IMR-90 (cell line): ENCODE data around the gene DENND1A. TPM values are rescaled to one million over a fixed set of nuclear protein-coding genes. Genes with fewer than 3 reads are reported as not detected.

Experiments
- ATAC-seq: fragments of 200-7000 bp; cut with Tn5 transposase; 2 replicates; pipeline ENCODE4 v1.9.1; 2020; ENCODE audit warnings: low read depth, mild to moderate bottlenecking, moderate library complexity
- BruUV-seq: library from RNA; stranded (reverse); fragments of 400-500 nt; replicated peaks from 2 replicates; lab custom pipeline; 2021; lab: Mats Ljungman, UMichigan
- CTCF ChIA-PET: fragments of 300-600 bp; formaldehyde crosslinking; extraction: SDS; loops from one replicate; lab custom pipeline; 2021; ENCODE audit warnings: antibody characterized with exemption; lab: Yijun Ruan, JAX
- POLR2A ChIA-PET: fragments of 300-600 bp; sonication (Branson Sonifier 250); formaldehyde crosslinking; loops from one replicate; lab custom pipeline; 2022; ENCODE audit warnings: antibody characterized with exemption; ENCODE audit not compliant: unreplicated experiment; lab: Charles Lee
- DNase-seq: peaks from one replicate; pipeline ENCODE4 v3.0.0; 2013
- H2AFZ ChIP-seq: replicated peaks from 2 replicates; pipeline ENCODE3; 2013; ENCODE audit warnings: low read length, mild to moderate bottlenecking; ENCODE audit not compliant: poor library complexity
- H2AK5ac ChIP-seq: 2 replicates; pipeline ENCODE4 v1.6.1; 2013; ENCODE audit warnings: low read depth, low read length, inconsistent platforms
- H2AK9ac ChIP-seq: replicated peaks from 2 replicates; pipeline ENCODE3; 2013; ENCODE audit warnings: mild to moderate bottlenecking, low read depth, low read length, moderate library complexity; ENCODE audit not compliant: poor library complexity
- H2BK120ac ChIP-seq: 2 replicates; pipeline ENCODE4 v1.6.1; 2013; ENCODE audit warnings: low read depth, low read length, inconsistent platforms
- H2BK15ac ChIP-seq: 3 replicates; pipeline ENCODE4 v1.6.1; 2013; ENCODE audit warnings: low read depth, low read length, inconsistent platforms
- H2BK20ac ChIP-seq: 2 replicates; pipeline ENCODE4 v1.6.1; 2013; ENCODE audit warnings: low read depth, mild to moderate bottlenecking, inconsistent platforms, low read length, moderate library complexity
- H2BK5ac ChIP-seq: 2 replicates; pipeline ENCODE4 v1.6.1; 2013; ENCODE audit warnings: mild to moderate bottlenecking, low read depth, low read length, inconsistent platforms; ENCODE audit not compliant: poor library complexity, severe bottlenecking
- H3K14ac ChIP-seq: replicated peaks from 2 replicates; pipeline ENCODE4 v1.6.1; 2013; ENCODE audit warnings: low read depth, low read length, inconsistent platforms
- H3K18ac ChIP-seq: 2 replicates; pipeline ENCODE4 v1.6.1; 2013; ENCODE audit warnings: low read depth, low read length, control low read depth
- H3K23ac ChIP-seq: 2 replicates; pipeline ENCODE4 v1.6.1; 2013; ENCODE audit warnings: low read depth, low read length, inconsistent platforms
- H3K27ac ChIP-seq: 2 replicates; pipeline ENCODE4 v1.5.1; 2013; ENCODE audit warnings: mild to moderate bottlenecking, control low read depth, low read length; ENCODE audit not compliant: insufficient read depth
- H3K27me3 ChIP-seq: 2 replicates; pipeline ENCODE4 v1.6.1; 2013; ENCODE audit warnings: low read length; ENCODE audit not compliant: control insufficient read depth, insufficient read depth
- H3K36me3 ChIP-seq: 2 replicates; pipeline ENCODE4 v1.6.1; 2013; ENCODE audit warnings: low read length, mixed read lengths; ENCODE audit not compliant: control insufficient read depth, insufficient read depth
- H3K4ac ChIP-seq: 2 replicates; pipeline ENCODE4 v1.6.1; 2013; ENCODE audit warnings: low read depth, low read length, inconsistent platforms
- H3K4me1 ChIP-seq: 2 replicates; pipeline ENCODE4 v1.6.1; 2013; ENCODE audit warnings: low read length, mixed read lengths; ENCODE audit not compliant: control insufficient read depth, insufficient read depth
- H3K4me2 ChIP-seq: 2 replicates; pipeline ENCODE4 v1.6.1; 2013; ENCODE audit warnings: low read depth, mild to moderate bottlenecking, control low read depth, low read length, moderate library complexity
- H3K4me3 ChIP-seq: 2 replicates; pipeline ENCODE4 v1.5.1; 2013; ENCODE audit warnings: low read depth, mild to moderate bottlenecking, control low read depth, low read length, moderate library complexity; ENCODE audit not compliant: insufficient read depth
- H3K56ac ChIP-seq: 2 replicates; pipeline ENCODE4 v1.6.1; 2013; ENCODE audit warnings: low read length, inconsistent platforms; ENCODE audit not compliant: insufficient read depth; ENCODE audit errors: extremely low read depth
- H3K79me1 ChIP-seq, 2 experiments: 2 replicates each; pipeline ENCODE4 v1.6.1; 2013; ENCODE audit warnings: low read length in 2 of 2, inconsistent platforms in 1 of 2, low read depth in 1 of 2
- H3K9ac ChIP-seq: 2 replicates; pipeline ENCODE4 v1.6.1; 2013; ENCODE audit warnings: low read depth, low read length, control low read depth
- H3K9me1 ChIP-seq: 2 replicates; pipeline ENCODE4 v1.6.1; 2013; ENCODE audit warnings: low read length, inconsistent platforms; ENCODE audit not compliant: insufficient read depth
- H3K9me3 ChIP-seq: 2 replicates; pipeline ENCODE4 v1.6.1; 2013; ENCODE audit warnings: low read length; ENCODE audit not compliant: control insufficient read depth, insufficient read depth
- H4K20me1 ChIP-seq: 2 replicates; pipeline ENCODE4 v1.6.1; 2013; ENCODE audit warnings: low read length, inconsistent platforms; ENCODE audit not compliant: insufficient read depth
- H4K5ac ChIP-seq: 2 replicates; pipeline ENCODE4 v1.6.1; 2013; ENCODE audit warnings: mild to moderate bottlenecking, low read depth, low read length, control low read depth
- H4K8ac ChIP-seq, 2 experiments: 2 replicates each; pipeline ENCODE4 v1.6.1; 2013; ENCODE audit warnings: low read depth in 2 of 2, low read length in 2 of 2, control low read depth in 1 of 2, inconsistent platforms in 1 of 2
- H4K91ac ChIP-seq: 2 replicates; pipeline ENCODE4 v1.6.1; 2013; ENCODE audit warnings: low read depth, low read length, inconsistent platforms; ENCODE audit not compliant: insufficient read depth
- BHLHE40 ChIP-seq: fragments of 150-350 bp; IDR thresholded peaks from 2 replicates; pipeline ENCODE4 v1.6.1; 2016; ENCODE audit warnings: mild to moderate bottlenecking, low read depth, low read length
- CEBPB ChIP-seq: IDR thresholded peaks from 2 replicates; pipeline ENCODE4 v1.6.1; 2012; ENCODE audit warnings: low read depth, low read length, improper control_type of control experiment
- CHD1 ChIP-seq: IDR thresholded peaks from 2 replicates; pipeline ENCODE4 v1.6.1; 2012; ENCODE audit warnings: low read depth, low read length, improper control_type of control experiment
- MAFK ChIP-seq: IDR thresholded peaks from 2 replicates; pipeline ENCODE4 v1.6.1; 2012; ENCODE audit warnings: low read depth, low read length, improper control_type of control experiment
- MAZ ChIP-seq: IDR thresholded peaks from 2 replicates; pipeline ENCODE4 v1.6.1; 2012; ENCODE audit warnings: low read depth, mild to moderate bottlenecking, low read length, improper control_type of control experiment, moderate library complexity, borderline replicate concordance
- MXI1 ChIP-seq: IDR thresholded peaks from 2 replicates; pipeline ENCODE4 v1.6.1; 2012; ENCODE audit warnings: low read depth, mild to moderate bottlenecking, low read length, moderate library complexity, borderline replicate concordance
- NFE2L2 ChIP-seq: fragments of 150-350 bp; IDR thresholded peaks from 2 replicates; pipeline ENCODE4 v1.6.1; 2016; ENCODE audit warnings: low read depth, mild to moderate bottlenecking, low read length
- POLR2A ChIP-seq: IDR thresholded peaks from 2 replicates; pipeline ENCODE4 v1.6.1; 2012; ENCODE audit warnings: mild to moderate bottlenecking, low read depth, low read length
- RAD21 ChIP-seq: IDR thresholded peaks from 2 replicates; pipeline ENCODE4 v1.6.1; 2012; ENCODE audit warnings: low read length, improper control_type of control experiment
- RCOR1 ChIP-seq: IDR thresholded peaks from 2 replicates; pipeline ENCODE4 v1.6.1; 2012; ENCODE audit warnings: mild to moderate bottlenecking, low read length, improper control_type of control experiment; ENCODE audit not compliant: insufficient replicate concordance
- RFX5 ChIP-seq: IDR thresholded peaks from 2 replicates; pipeline ENCODE4 v1.8.0; 2012; ENCODE audit warnings: low read depth, mild to moderate bottlenecking, low read length, moderate library complexity
- SMC3 ChIP-seq: fragments of 150-350 bp; IDR thresholded peaks from 2 replicates; pipeline ENCODE4 v1.6.1; 2016; ENCODE audit warnings: low read depth, mild to moderate bottlenecking, antibody characterized with exemption, low read length, moderate library complexity
- USF2 ChIP-seq: fragments of 150-350 bp; IDR thresholded peaks from 2 replicates; pipeline ENCODE4 v1.6.1; 2017; ENCODE audit warnings: mild to moderate bottlenecking, antibody characterized with exemption, low read length, low read depth
- WGBS, 2 experiments: methylation state at CpG; one replicate each; pipeline versions ENCODE4 v1.1.5 to v1.1.7; 2013; ENCODE audit warnings: missing lambda C conversion rate in 2 of 2; ENCODE audit not compliant: insufficient read length in 1 of 2; ENCODE audit errors: extremely low coverage in 2 of 2; 5-methylcytosine and 5-hydroxymethylcytosine counted together
- dilution Hi-C: fragments of 300-500 bp; cut with HindIII; formaldehyde crosslinking; loops from one replicate; pipeline ENCODE4 v1.14.3; 2018; ENCODE audit warnings: low sequenced_read_pairs; ENCODE audit not compliant: unreplicated experiment
- in situ Hi-C: fragments of 300-500 bp; cut with MboI; formaldehyde crosslinking; loops from 3 replicates; pipeline ENCODE4 v1.14.3; 2019; ENCODE audit warnings: low sequenced_read_pairs, inconsistent platforms, mixed read lengths
- intact Hi-C: fragments of 100-400 bp; cut with micrococcal nuclease; formaldehyde crosslinking; loops from 2 replicates; pipeline ENCODE4 v1.10.0; 2022
- polyA plus RNA-seq, 3 experiments: library from polyadenylated mRNA; depleted of rRNA; stranded (reverse); fragments of >200 nt; gene quantifications; 2 replicates each; pipeline ENCODE4 v1.2.3, GENCODE V29; 2012; ENCODE audit warnings: low replicate concordance in 1 of 3
- total RNA-seq: library from RNA; depleted of rRNA; stranded (reverse); fragments of >200 nt; gene quantifications from 2 replicates; pipeline ENCODE4 v1.2.3, GENCODE V29; 2012
- TF ChIP-seq, protein P1 (sequence below): fragments of 150-350 bp; IDR thresholded peaks from 2 replicates; pipeline ENCODE4 v1.6.1; 2016; ENCODE audit warnings: low read depth, mild to moderate bottlenecking, low read length, moderate library complexity, borderline replicate concordance
- TF ChIP-seq, protein P2 (sequence below): conservative IDR thresholded peaks from 2 replicates; pipeline ENCODE4 v1.5.1; 2012; ENCODE audit warnings: mild to moderate bottlenecking, low read depth, low read length, improper control_type of control experiment

Gene DENND1A
- total and polyA plus RNA-seq, 2 of the 4 experiments (the other 2 are of a cell fraction) = 21.4 to 27.6 TPM

- H3K27me3 ChIP-seq = no peaks in the 10 kb centered on the region
- H3K4me2 ChIP-seq = no peak overlapping the region
- H4K8ac ChIP-seq = no peak overlapping the region
- no peaks in the 10 kb centered on the region for H3K4me1 ChIP-seq
- no peaks in the 10 kb centered on the region for H3K36me3 ChIP-seq
- DNase-seq (no peak), ATAC-seq (no peak)
- H4K91ac ChIP-seq = no peak overlapping the region
- H2AK9ac ChIP-seq = no peak overlapping the region
- H2AFZ ChIP-seq = no peak overlapping the region
- no peak overlapping the region for H4K5ac ChIP-seq
- WGBS, 2 experiments = 81% methylated on average over 6 of the region's 11 CpGs; no CpG with 5 or more reads in 1 of the 2 experiments
- no peaks in the 10 kb centered on the region for H4K20me1 ChIP-seq
- no peak for TF ChIP-seq POLR2A
- no peak for TF ChIP-seq BHLHE40
- TF ChIP-seq MAZ = no peak
- no peak for TF ChIP-seq MXI1
- no peak for TF ChIP-seq SMC3
- no peak for TF ChIP-seq USF2
- TF ChIP-seq RCOR1 = no peak
- TF ChIP-seq, protein P1, sequence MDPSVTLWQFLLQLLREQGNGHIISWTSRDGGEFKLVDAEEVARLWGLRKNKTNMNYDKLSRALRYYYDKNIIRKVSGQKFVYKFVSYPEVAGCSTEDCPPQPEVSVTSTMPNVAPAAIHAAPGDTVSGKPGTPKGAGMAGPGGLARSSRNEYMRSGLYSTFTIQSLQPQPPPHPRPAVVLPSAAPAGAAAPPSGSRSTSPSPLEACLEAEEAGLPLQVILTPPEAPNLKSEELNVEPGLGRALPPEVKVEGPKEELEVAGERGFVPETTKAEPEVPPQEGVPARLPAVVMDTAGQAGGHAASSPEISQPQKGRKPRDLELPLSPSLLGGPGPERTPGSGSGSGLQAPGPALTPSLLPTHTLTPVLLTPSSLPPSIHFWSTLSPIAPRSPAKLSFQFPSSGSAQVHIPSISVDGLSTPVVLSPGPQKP = no peak
- TF ChIP-seq MAFK = no peak
- TF ChIP-seq NFE2L2 = no peak
- no peak for TF ChIP-seq RAD21
- TF ChIP-seq CHD1 = no peak
- TF ChIP-seq, protein P2, sequence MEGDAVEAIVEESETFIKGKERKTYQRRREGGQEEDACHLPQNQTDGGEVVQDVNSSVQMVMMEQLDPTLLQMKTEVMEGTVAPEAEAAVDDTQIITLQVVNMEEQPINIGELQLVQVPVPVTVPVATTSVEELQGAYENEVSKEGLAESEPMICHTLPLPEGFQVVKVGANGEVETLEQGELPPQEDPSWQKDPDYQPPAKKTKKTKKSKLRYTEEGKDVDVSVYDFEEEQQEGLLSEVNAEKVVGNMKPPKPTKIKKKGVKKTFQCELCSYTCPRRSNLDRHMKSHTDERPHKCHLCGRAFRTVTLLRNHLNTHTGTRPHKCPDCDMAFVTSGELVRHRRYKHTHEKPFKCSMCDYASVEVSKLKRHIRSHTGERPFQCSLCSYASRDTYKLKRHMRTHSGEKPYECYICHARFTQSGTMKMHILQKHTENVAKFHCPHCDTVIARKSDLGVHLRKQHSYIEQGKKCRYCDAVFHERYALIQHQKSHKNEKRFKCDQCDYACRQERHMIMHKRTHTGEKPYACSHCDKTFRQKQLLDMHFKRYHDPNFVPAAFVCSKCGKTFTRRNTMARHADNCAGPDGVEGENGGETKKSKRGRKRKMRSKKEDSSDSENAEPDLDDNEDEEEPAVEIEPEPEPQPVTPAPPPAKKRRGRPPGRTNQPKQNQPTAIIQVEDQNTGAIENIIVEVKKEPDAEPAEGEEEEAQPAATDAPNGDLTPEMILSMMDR = no peak
- no peak for TF ChIP-seq CEBPB
- no peak for TF ChIP-seq RFX5
- H2BK20ac ChIP-seq = no peak overlapping the region
- in situ Hi-C loops (no loop called here), dilution Hi-C loops (no loop called here), intact Hi-C loops (no loop called here)
- no peak overlapping the region for H2BK5ac ChIP-seq
- H2BK120ac ChIP-seq = no peak overlapping the region
- no peak overlapping the region for H2AK5ac ChIP-seq
- H3K4me3 ChIP-seq = no peak overlapping the region
- H3K23ac ChIP-seq = no peak overlapping the region
- H3K4ac ChIP-seq = no peak overlapping the region
- no peak overlapping the region for H3K56ac ChIP-seq
- H3K18ac ChIP-seq = no peak overlapping the region
- no peak overlapping the region for H3K9ac ChIP-seq
- H2BK15ac ChIP-seq = no peak overlapping the region
- no TSS peak for BruUV-seq
- no peak overlapping the region for H3K14ac ChIP-seq
- H3K9me3 ChIP-seq = no peaks in the 10 kb centered on the region
- POLR2A ChIA-PET = no interaction called here
- no peaks in the 10 kb centered on the region for H3K9me1 ChIP-seq
- no peaks in the 10 kb centered on the region for H3K79me1 ChIP-seq
- CTCF ChIA-PET = no interaction called here
- H3K27ac ChIP-seq = no peak overlapping the region
Measured at GRCh38 chr9:123617952-123618678, 311.8 kb downstream of the DENND1A start.
